ENCODE measurements around the gene PHC2.

The PHC2 gene, protein sequence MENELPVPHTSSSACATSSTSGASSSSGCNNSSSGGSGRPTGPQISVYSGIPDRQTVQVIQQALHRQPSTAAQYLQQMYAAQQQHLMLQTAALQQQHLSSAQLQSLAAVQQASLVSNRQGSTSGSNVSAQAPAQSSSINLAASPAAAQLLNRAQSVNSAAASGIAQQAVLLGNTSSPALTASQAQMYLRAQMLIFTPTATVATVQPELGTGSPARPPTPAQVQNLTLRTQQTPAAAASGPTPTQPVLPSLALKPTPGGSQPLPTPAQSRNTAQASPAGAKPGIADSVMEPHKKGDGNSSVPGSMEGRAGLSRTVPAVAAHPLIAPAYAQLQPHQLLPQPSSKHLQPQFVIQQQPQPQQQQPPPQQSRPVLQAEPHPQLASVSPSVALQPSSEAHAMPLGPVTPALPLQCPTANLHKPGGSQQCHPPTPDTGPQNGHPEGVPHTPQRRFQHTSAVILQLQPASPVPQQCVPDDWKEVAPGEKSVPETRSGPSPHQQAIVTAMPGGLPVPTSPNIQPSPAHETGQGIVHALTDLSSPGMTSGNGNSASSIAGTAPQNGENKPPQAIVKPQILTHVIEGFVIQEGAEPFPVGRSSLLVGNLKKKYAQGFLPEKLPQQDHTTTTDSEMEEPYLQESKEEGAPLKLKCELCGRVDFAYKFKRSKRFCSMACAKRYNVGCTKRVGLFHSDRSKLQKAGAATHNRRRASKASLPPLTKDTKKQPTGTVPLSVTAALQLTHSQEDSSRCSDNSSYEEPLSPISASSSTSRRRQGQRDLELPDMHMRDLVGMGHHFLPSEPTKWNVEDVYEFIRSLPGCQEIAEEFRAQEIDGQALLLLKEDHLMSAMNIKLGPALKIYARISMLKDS

GRCh38 chr1:33430692-33431593, at the start of gene PHC2:
Gene PHC2, minus strand, starts transcription at chr1:33431095. Its CDS starts 55,556 bp downstream, at chr1:33375539.
- peak; percentile 98 for DNase-seq (ENCODE audit: low read depth)
- peak; percentile 6 for TF ChIP-seq CTCF (conservative IDR thresholded peaks at IDR 0.05; ENCODE audit: low read depth, low read length)
- peak within 1 kb of the TSS; percentile 79 for H3K4me3 ChIP-seq (ENCODE audit: low read depth, low read length)

DNA sequence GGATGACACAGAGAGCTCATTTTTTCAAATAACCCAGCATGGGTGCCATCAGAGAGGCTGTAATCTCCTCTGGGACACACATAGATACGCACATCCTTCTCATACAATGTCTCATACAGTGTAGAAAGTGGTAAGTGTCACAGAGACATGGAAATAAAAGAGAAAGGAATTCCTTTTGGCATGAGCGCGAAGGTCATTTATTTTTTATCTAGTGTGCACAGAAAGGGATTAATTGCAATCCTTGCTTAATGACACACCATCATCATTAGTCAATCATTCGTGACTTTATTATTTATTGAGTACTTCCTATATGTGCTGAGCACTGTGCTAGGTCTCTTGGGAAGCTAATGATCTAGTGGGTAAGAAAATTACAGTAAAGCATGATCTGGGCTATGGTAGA, 46.6 kb upstream of the PHC2 start:
- TF ChIP-seq CTCF (conservative IDR thresholded peaks at IDR 0.05; ENCODE audit: low read depth, low read length) = no peak
- no peak for DNase-seq (ENCODE audit: low read depth)
- no peak overlapping the region for H3K4me3 ChIP-seq (ENCODE audit: low read depth, low read length)

DNA sequence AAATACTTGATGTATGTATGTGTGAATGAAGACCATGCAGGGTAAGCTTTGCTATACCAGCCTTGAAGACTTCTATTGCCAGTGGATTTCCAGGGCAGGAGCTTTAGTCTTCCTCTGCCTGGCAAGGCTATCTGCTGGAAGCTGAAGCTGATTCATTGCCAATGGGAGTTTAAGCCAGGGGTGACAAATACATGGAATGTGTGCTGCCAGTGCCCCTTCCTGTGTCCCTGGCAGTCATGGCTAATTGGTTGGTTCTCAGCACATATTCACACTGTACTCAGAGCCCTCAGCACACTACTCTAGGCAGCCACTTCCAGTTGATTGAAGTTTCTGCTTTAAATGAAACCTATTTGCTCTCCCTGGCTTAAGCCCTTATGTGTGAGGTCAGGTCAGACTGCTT, 43.0 kb upstream of the PHC2 start:
- no peak for DNase-seq (ENCODE audit: low read depth)
- TF ChIP-seq CTCF (conservative IDR thresholded peaks at IDR 0.05; ENCODE audit: low read depth, low read length) = no peak
- no peak overlapping the region for H3K4me3 ChIP-seq (ENCODE audit: low read depth, low read length)

DNA sequence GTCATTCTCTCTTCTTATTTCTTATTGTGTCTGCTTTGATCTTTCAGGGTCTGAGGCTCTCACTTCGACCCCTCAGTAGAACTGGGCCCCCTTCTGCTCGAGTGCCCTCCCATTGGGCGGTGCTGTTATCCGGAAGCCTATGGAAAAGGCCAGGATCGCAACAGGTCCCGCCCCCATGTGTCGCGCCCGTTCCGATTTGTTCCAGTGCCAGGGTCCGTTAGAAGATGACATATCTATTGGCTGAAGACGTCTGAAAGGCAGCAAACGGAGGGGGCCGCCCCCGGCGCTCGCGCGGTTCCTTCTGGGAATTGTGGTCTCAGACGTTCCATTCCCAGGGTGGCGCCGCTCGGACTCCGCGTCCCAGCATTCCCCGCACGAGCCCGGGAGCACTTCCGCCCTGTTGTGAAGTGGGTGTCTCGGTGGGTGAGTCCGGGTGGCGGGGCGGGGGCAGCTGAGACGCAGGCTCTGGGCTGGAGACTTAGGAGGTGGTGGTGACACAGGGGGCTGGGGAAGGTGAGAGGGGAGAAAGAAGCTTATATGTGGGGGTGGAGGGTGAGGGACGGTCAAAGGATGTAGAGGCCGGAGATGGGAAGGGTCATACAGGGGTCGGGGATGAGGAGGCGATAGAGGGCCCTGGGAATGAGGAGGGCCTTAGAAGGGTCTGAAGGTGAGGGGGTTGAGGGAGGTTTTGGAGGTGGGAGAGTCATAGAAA, 41.5 kb upstream of the PHC2 start, which contains the start of gene ZSCAN20:
Gene ZSCAN20, plus strand, starts transcription at position 377 of the 712 bp plus-strand sequence. CDS start 6,644 bp downstream, outside the sequence.
- H3K4me3 ChIP-seq (ENCODE audit: low read depth, low read length) = peak within 1 kb of the TSS; percentile 68
- peak; percentile 99 for DNase-seq (ENCODE audit: low read depth)
- TF ChIP-seq CTCF (conservative IDR thresholded peaks at IDR 0.05; ENCODE audit: low read depth, low read length) = peak; percentile 1

DNA sequence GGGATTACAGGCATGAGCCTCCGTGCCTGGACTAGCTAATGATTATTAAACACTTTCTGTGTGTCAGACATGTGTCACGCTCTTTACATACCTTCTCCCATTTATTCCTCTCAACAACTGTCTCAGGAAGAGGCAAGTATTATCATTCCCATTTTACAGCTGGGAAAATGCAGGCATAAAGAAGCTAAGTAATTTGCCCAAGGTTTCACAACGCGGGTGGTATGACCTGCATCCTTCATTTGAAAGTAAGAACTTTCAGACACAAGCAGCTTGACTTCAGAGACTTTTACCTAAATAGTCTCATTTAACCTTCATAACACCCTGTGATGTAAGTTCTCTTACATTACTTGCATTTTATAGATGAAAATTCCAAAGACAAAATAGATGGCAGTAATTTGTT, 40.5 kb upstream of the PHC2 start:
- TF ChIP-seq CTCF (conservative IDR thresholded peaks at IDR 0.05; ENCODE audit: low read depth, low read length) = no peak

GRCh38 chr1:33470495-33471012, 39.7 kb upstream of the PHC2 start:
- H3K4me3 ChIP-seq (ENCODE audit: low read depth, low read length) = no peak overlapping the region
- peak; percentile 93 for TF ChIP-seq CTCF (conservative IDR thresholded peaks at IDR 0.05; ENCODE audit: low read depth, low read length)
- peak; percentile 93 for DNase-seq (ENCODE audit: low read depth)

More for the DNA sequence above, 40.5 kb upstream of the PHC2 start:
- no peak overlapping the region for H3K4me3 ChIP-seq (ENCODE audit: low read depth, low read length)
- DNase-seq (ENCODE audit: low read depth) = no peak

All from choroid plexus epithelial cell (primary cell).